Hepatocyte (in vitro differentiated cells): ENCODE measurements around the gene FAM170B.

ENCODE experiments used
- CTCF ChIP-seq: fragments of 200-600 bp; sonication (generic); IDR thresholded peaks from 2 replicates; pipeline ENCODE4 v1.5.1; 2016; ENCODE audit warnings: antibody characterized with exemption, mild to moderate bottlenecking; ENCODE audit not compliant: poor library complexity
- EZH2 ChIP-seq: fragments of 200-600 bp; sonication (generic); IDR thresholded peaks from 2 replicates; pipeline ENCODE4 v1.6.1; 2016; ENCODE audit warnings: antibody characterized with exemption, mild to moderate bottlenecking, borderline replicate concordance
- EZH2phosphoT487 ChIP-seq: fragments of 200-600 bp; sonication (generic); IDR thresholded peaks from one replicate; pipeline ENCODE4 v1.6.1; 2018; ENCODE audit warnings: antibody characterized with exemption, mild to moderate bottlenecking, low read depth, moderate library complexity; ENCODE audit not compliant: unreplicated experiment, severe bottlenecking

DNA sequence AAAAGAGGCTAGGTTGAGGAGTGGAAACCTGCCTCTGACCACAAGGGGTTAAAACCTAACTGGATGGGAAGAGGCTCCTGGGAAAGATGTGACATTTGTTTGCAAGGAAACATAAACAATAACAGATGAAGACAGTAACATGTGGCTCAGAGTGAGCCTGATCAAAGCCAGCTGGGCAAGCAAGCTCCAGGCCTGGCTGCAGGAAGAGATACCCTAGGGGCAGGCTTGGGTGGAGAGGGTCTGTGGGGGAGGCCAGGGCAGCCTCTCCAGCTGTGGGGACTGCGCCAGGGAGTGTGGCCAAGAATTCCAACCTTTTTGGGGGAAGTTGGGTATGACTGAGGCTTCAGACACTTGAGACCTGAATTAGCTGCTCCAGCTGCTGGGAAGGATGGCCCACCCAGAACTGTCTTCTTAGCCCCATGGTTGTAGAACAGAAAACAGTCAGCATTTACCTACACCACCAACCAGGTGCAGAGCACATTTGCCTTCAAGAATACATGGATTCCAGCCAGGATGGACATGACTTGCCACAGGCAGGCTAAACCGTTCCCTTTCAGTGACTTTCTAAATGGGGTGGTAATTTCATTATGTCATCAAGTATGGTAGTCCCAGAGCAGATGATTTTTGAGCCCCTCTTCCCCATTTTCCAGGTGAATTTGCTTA, 10.4 kb upstream of the FAM170B start:
- TF ChIP-seq CTCF, result no peak
- TF ChIP-seq EZH2phosphoT487, result no peak
- no peak for TF ChIP-seq EZH2
